ENCODE data around the gene CD82. TPM values are rescaled to one million over a fixed set of nuclear protein-coding genes. Genes with fewer than 3 reads are reported as not detected.

The CD82 gene
- 448 and 469 TPM in 2 replicates for total RNA-seq

GRCh38 chr11:44565211-44565952 lies at the start of gene CD82:
TSS of gene CD82 (plus strand) at chr11:44565663. CDS start at chr11:44594663, 29,000 bp downstream.
- Mint-ChIP-seq H3K9me3 (no peaks in the 10 kb centered on the region), H3K4me1 (peaks cover 51% of the 10 kb centered on the region), H3K27ac (peak within 1 kb of the TSS; percentile 88), H3K36me3 (ENCODE audit: low read depth) (peaks cover 40% of the 10 kb centered on the region), H3K4me3 (peak within 1 kb of the TSS; percentile 90), H3K27me3 (no peaks in the 10 kb centered on the region)
- intact Hi-C loops (cut with micrococcal nuclease) = loop anchor here (1.0 to 10.0 kb wide), 8 partner anchors 9 to 1559 kb away; partner anchors contain the start of genes CRY2, PHF21A, SLC35C1 and TSPAN18
- peak; percentile 100 for DNase-seq

- Mint-ChIP-seq H3K9me3 (no peaks in the 10 kb centered on the region), H3K4me3 (no peak overlapping the region), H3K27ac (no peak overlapping the region), H3K27me3 (peaks cover 31% of the 10 kb centered on the region), H3K4me1 (no peaks in the 10 kb centered on the region), H3K36me3 (ENCODE audit: low read depth) (no peaks in the 10 kb centered on the region)
- intact Hi-C loops (cut with micrococcal nuclease) = no loop called here
- no peak for DNase-seq
Measured at GRCh38 chr11:44516688-44517507, 48.6 kb upstream of the CD82 start.

GRCh38 chr11:44517541-44517940 lies 47.9 kb upstream of the CD82 start:
- Mint-ChIP-seq H3K27me3 (peaks cover 34% of the 10 kb centered on the region), H3K27ac (no peak overlapping the region), H3K9me3 (no peaks in the 10 kb centered on the region), H3K36me3 (ENCODE audit: low read depth) (no peaks in the 10 kb centered on the region), H3K4me3 (no peak overlapping the region), H3K4me1 (no peaks in the 10 kb centered on the region)
- intact Hi-C loops (cut with micrococcal nuclease) = no loop called here
- no peak for DNase-seq

GRCh38 chr11:44518968-44519550 lies 46.4 kb upstream of the CD82 start:
- Mint-ChIP-seq H3K27me3 (peaks cover 38% of the 10 kb centered on the region), H3K4me1 (peaks cover 3% of the 10 kb centered on the region), H3K9me3 (no peaks in the 10 kb centered on the region)

GRCh38 chr11:44519989-44520737 lies 45.3 kb upstream of the CD82 start:
- intact Hi-C loops (cut with micrococcal nuclease) = loop anchor here (5.0 kb wide), 1 partner anchor 233 kb away; no protein-coding TSS in a partner anchor
- no peak for DNase-seq
- Mint-ChIP-seq H3K36me3 (ENCODE audit: low read depth) (no peaks in the 10 kb centered on the region), H3K27ac (no peak overlapping the region), H3K4me1 (peaks cover 6% of the 10 kb centered on the region), H3K4me3 (no peak overlapping the region), H3K27me3 (peaks cover 34% of the 10 kb centered on the region), H3K9me3 (no peaks in the 10 kb centered on the region)

More at GRCh38 chr11:44518968-44519550, 46.4 kb upstream of the CD82 start:
- no peak overlapping the region for H3K27ac Mint-ChIP-seq
- no peak for DNase-seq
- H3K36me3 Mint-ChIP-seq (ENCODE audit: low read depth) = no peaks in the 10 kb centered on the region
- no peak overlapping the region for H3K4me3 Mint-ChIP-seq
- intact Hi-C loops (cut with micrococcal nuclease) = no loop called here

GRCh38 chr11:44521148-44521547 lies 44.3 kb upstream of the CD82 start:
- no peak overlapping the region for H3K27ac Mint-ChIP-seq
- intact Hi-C loops (cut with micrococcal nuclease) = loop anchor here (5.0 kb wide), 1 partner anchor 234 kb away; no protein-coding TSS in a partner anchor
- peaks cover 34% of the 10 kb centered on the region for H3K27me3 Mint-ChIP-seq

GRCh38 chr11:44522294-44522693 lies 43.2 kb upstream of the CD82 start:
- H3K36me3 Mint-ChIP-seq (ENCODE audit: low read depth) = no peaks in the 10 kb centered on the region
- DNase-seq = no peak
- no peaks in the 10 kb centered on the region for H3K9me3 Mint-ChIP-seq
- peaks cover 32% of the 10 kb centered on the region for H3K27me3 Mint-ChIP-seq
- H3K4me3 Mint-ChIP-seq = no peak overlapping the region
- peaks cover 13% of the 10 kb centered on the region for H3K4me1 Mint-ChIP-seq
- intact Hi-C loops (cut with micrococcal nuclease) = loop anchor here (5.0 kb wide), 1 partner anchor 235 kb away; no protein-coding TSS in a partner anchor
- no peak overlapping the region for H3K27ac Mint-ChIP-seq

More at GRCh38 chr11:44521148-44521547, 44.3 kb upstream of the CD82 start:
- peaks cover 6% of the 10 kb centered on the region for H3K4me1 Mint-ChIP-seq
- no peak overlapping the region for H3K4me3 Mint-ChIP-seq
- no peak for DNase-seq
- H3K9me3 Mint-ChIP-seq = no peaks in the 10 kb centered on the region
- no peaks in the 10 kb centered on the region for H3K36me3 Mint-ChIP-seq (ENCODE audit: low read depth)

- H3K27ac Mint-ChIP-seq = no peak overlapping the region
- intact Hi-C loops (cut with micrococcal nuclease) = loop anchor here (5.0 kb wide), 1 partner anchor 237 kb away; no protein-coding TSS in a partner anchor
Measured at GRCh38 chr11:44524346-44524745, 41.1 kb upstream of the CD82 start.

GRCh38 chr11:44524751-44525201 lies 40.7 kb upstream of the CD82 start:
- intact Hi-C loops (cut with micrococcal nuclease) = loop anchor here (5.0 kb wide), 1 partner anchor 237 kb away; no protein-coding TSS in a partner anchor
- Mint-ChIP-seq H3K27me3 (peaks cover 16% of the 10 kb centered on the region), H3K4me3 (no peak overlapping the region), H3K4me1 (peaks cover 20% of the 10 kb centered on the region), H3K27ac (no peak overlapping the region), H3K36me3 (ENCODE audit: low read depth) (no peaks in the 10 kb centered on the region), H3K9me3 (no peaks in the 10 kb centered on the region)
- no peak for DNase-seq

More at GRCh38 chr11:44524346-44524745, 41.1 kb upstream of the CD82 start:
- Mint-ChIP-seq H3K4me3 (no peak overlapping the region), H3K27me3 (peaks cover 20% of the 10 kb centered on the region), H3K4me1 (peaks cover 19% of the 10 kb centered on the region), H3K9me3 (no peaks in the 10 kb centered on the region), H3K36me3 (ENCODE audit: low read depth) (no peaks in the 10 kb centered on the region)
- no peak for DNase-seq

- intact Hi-C loops (cut with micrococcal nuclease) = no loop called here
- H3K27me3 Mint-ChIP-seq = peaks cover 15% of the 10 kb centered on the region
- no peak overlapping the region for H3K4me3 Mint-ChIP-seq
- DNase-seq = no peak
- peak overlapping the region; percentile 26 for H3K27ac Mint-ChIP-seq
- H3K9me3 Mint-ChIP-seq = no peaks in the 10 kb centered on the region
- H3K4me1 Mint-ChIP-seq = peaks cover 27% of the 10 kb centered on the region
- H3K36me3 Mint-ChIP-seq (ENCODE audit: low read depth) = no peaks in the 10 kb centered on the region
Measured at GRCh38 chr11:44525473-44526252, 39.8 kb upstream of the CD82 start.

- peaks cover 33% of the 10 kb centered on the region for H3K4me1 Mint-ChIP-seq
- intact Hi-C loops (cut with micrococcal nuclease) = no loop called here
- H3K4me3 Mint-ChIP-seq = no peak overlapping the region
- peaks cover 7% of the 10 kb centered on the region for H3K27me3 Mint-ChIP-seq
- no peaks in the 10 kb centered on the region for H3K36me3 Mint-ChIP-seq (ENCODE audit: low read depth)
- H3K27ac Mint-ChIP-seq = no peak overlapping the region
- DNase-seq = no peak
- no peaks in the 10 kb centered on the region for H3K9me3 Mint-ChIP-seq
Measured at GRCh38 chr11:44526438-44526837, 39.0 kb upstream of the CD82 start.

- peaks cover 4% of the 10 kb centered on the region for H3K27me3 Mint-ChIP-seq
- H3K4me3 Mint-ChIP-seq = no peak overlapping the region
- peaks cover 36% of the 10 kb centered on the region for H3K4me1 Mint-ChIP-seq
- no peaks in the 10 kb centered on the region for H3K36me3 Mint-ChIP-seq (ENCODE audit: low read depth)
- peak overlapping the region; percentile 63 for H3K27ac Mint-ChIP-seq
- intact Hi-C loops (cut with micrococcal nuclease) = no loop called here
- no peaks in the 10 kb centered on the region for H3K9me3 Mint-ChIP-seq
- no peak for DNase-seq
Measured at GRCh38 chr11:44527476-44527875, 38.0 kb upstream of the CD82 start.

All from activated CD4-positive, alpha-beta T cell treated with anti-CD3 and anti-CD28 coated beads, Interleukin-2, amount 10 ng/mL, durations not matched to agents 24 days and 14 days (primary cell).